HepG2 (cell line): ENCODE results near the gene CNTRL. TPM values are rescaled to one million over a fixed set of nuclear protein-coding genes. Genes with fewer than 3 reads are reported as not detected.
A peak's percentile ranks its signal among the peaks of the same experiment; 100 is the strongest.

Experiments
- ATAC-seq: fragments of 200-7000 bp; cut with Tn5 transposase; 3 replicates; pipeline ENCODE4 v1.9.1; 2020; ENCODE audit warnings: mild to moderate bottlenecking, moderate library complexity
- BruUV-seq: library from RNA; stranded (reverse); fragments of 400-500 nt; replicated peaks from 2 replicates; lab custom pipeline; 2021; lab: Mats Ljungman, UMichigan
- CTCF ChIA-PET: fragments of 300-600 bp; formaldehyde crosslinking; extraction: SDS; loops from one replicate; lab custom pipeline; 2021; ENCODE audit warnings: low total read pairs, inconsistent platforms, low intra/inter-chr PET ratio; lab: Yijun Ruan, JAX
- POLR2A ChIA-PET: fragments of 350-600 bp; sonication (Branson Sonifier 250); formaldehyde crosslinking; loops from one replicate; lab custom pipeline; 2020; ENCODE audit warnings: antibody characterized with exemption, inconsistent platforms; lab: Yijun Ruan, JAX
- DNase-seq: peaks from one replicate; pipeline ENCODE4 v3.0.0-alpha.2; 2015; ENCODE audit warnings: low spot score
- FAIRE-seq: peaks from 3 replicates; lab custom pipeline; 2011; peaks lifted over from hg19 to GRCh38; lab: Jason Lieb, UNC
- H2AFZ ChIP-seq: one replicate; pipeline ENCODE4 v1.6.1; 2011; ENCODE audit warnings: low read length, inconsistent platforms
- H3K27ac ChIP-seq: fragments of 300-600 bp; 3 replicates; pipeline ENCODE4 v1.8.0; 2011; ENCODE audit warnings: mixed run types, mild to moderate bottlenecking, mixed read lengths, low read length, inconsistent platforms; ENCODE audit not compliant: insufficient read depth; ENCODE audit errors: extremely low read length
- H3K27me3 ChIP-seq, 2 experiments: fragments of 200-600 bp in 1 of 2; 2 replicates in 1 of 2; 3 replicates in 1 of 2; pipeline versions ENCODE4 v1.6.0 to v1.8.0; 2011; ENCODE audit warnings: low read length in 2 of 2, mild to moderate bottlenecking in 2 of 2, moderate library complexity in 2 of 2, inconsistent platforms in 1 of 2; ENCODE audit not compliant: insufficient read depth in 2 of 2, control insufficient read depth in 1 of 2
- H3K36me3 ChIP-seq, 2 experiments: fragments of 200-600 bp in 1 of 2; replicated peaks in 1 of 2; 2 replicates in 1 of 2; 3 replicates in 1 of 2; pipeline versions ENCODE4 v1.5.1 to v1.8.0; 2011; ENCODE audit warnings: low read length in 2 of 2, inconsistent platforms in 1 of 2; ENCODE audit not compliant: insufficient read depth in 2 of 2, control insufficient read depth in 1 of 2
- H3K4me1 ChIP-seq: 2 replicates; pipeline ENCODE4 v1.5.1; 2012; ENCODE audit warnings: low read length, inconsistent platforms; ENCODE audit not compliant: insufficient read depth
- H3K4me2 ChIP-seq: 2 replicates; pipeline ENCODE4 v1.6.0; 2011; ENCODE audit warnings: low read depth, low read length, inconsistent platforms
- H3K4me3 ChIP-seq, 3 experiments: fragments of 200-600 bp in 1 of 3; sonication (generic), shearing (Covaris generic) in 1 of 3; replicated peaks in 1 of 3; 2 replicates each; pipeline ENCODE4 v1.5.1; 2011 to 2016; ENCODE audit warnings: low read length in 3 of 3, inconsistent platforms in 2 of 3, low read depth in 2 of 3, mild to moderate bottlenecking in 2 of 3, control low read depth in 1 of 3, mixed read lengths in 1 of 3; ENCODE audit not compliant: insufficient read depth in 1 of 3
- H3K79me2 ChIP-seq: one replicate; pipeline ENCODE4 v1.6.1; 2011; ENCODE audit warnings: low read length, inconsistent platforms; ENCODE audit not compliant: insufficient read depth
- H3K9ac ChIP-seq: 2 replicates; pipeline ENCODE4 v1.6.0; 2011; ENCODE audit warnings: mild to moderate bottlenecking, low read depth, low read length, inconsistent platforms; ENCODE audit not compliant: insufficient read depth
- H3K9me3 ChIP-seq: 2 replicates; pipeline ENCODE4 v1.5.1; 2012; ENCODE audit warnings: mild to moderate bottlenecking, low read length
- H4K20me1 ChIP-seq: 2 replicates; pipeline ENCODE4 v1.6.0; 2011; ENCODE audit warnings: inconsistent platforms, mild to moderate bottlenecking, low read length, moderate library complexity; ENCODE audit not compliant: insufficient read depth
- ADNP ChIP-seq: sonication (generic); formaldehyde crosslinking; IDR thresholded peaks from 2 replicates; pipeline ENCODE4 v1.4.0; 2020; ENCODE audit warnings: missing genetic modification reagents
- FOSL1 ChIP-seq: sonication (generic); formaldehyde crosslinking; IDR thresholded peaks from 2 replicates; pipeline ENCODE4 v1.9.0; 2021; ENCODE audit warnings: missing genetic modification reagents, borderline replicate concordance
- FOXA3 ChIP-seq: IDR thresholded peaks from 2 replicates; pipeline ENCODE4 v1.6.1; 2016; ENCODE audit warnings: missing genetic modification reagents, missing compliant biosample characterization
- JUND ChIP-seq: sonication (generic); formaldehyde crosslinking; IDR thresholded peaks from 2 replicates; pipeline ENCODE4 v1.8.0; 2022; ENCODE audit warnings: mild to moderate bottlenecking, missing genetic modification reagents
- PHF20 ChIP-seq: sonication (generic); formaldehyde crosslinking; IDR thresholded peaks from 2 replicates; pipeline ENCODE4 v1.5.0; 2020; ENCODE audit warnings: mild to moderate bottlenecking, missing genetic modification reagents
- SALL1 ChIP-seq: sonication (generic); formaldehyde crosslinking; IDR thresholded peaks from 2 replicates; pipeline ENCODE4 v1.8.0; 2022; ENCODE audit warnings: mild to moderate bottlenecking, missing genetic modification reagents
- SOX6 ChIP-seq, 2 experiments: fragments of 450-650 bp in 1 of 2; sonication (generic) in 1 of 2; formaldehyde crosslinking in 1 of 2; IDR thresholded peaks; 2 replicates each; pipeline versions ENCODE4 v1.4.0 to v1.6.1; 2017 to 2020; ENCODE audit warnings: antibody characterized with exemption in 1 of 2, mild to moderate bottlenecking in 1 of 2, missing genetic modification reagents in 1 of 2
- STAG1 ChIP-seq: sonication (generic); formaldehyde crosslinking; IDR thresholded peaks from 2 replicates; pipeline ENCODE4 v1.4.0; 2020; ENCODE audit warnings: missing genetic modification reagents
- THAP11 ChIP-seq: IDR thresholded peaks from 2 replicates; pipeline ENCODE4 v1.6.1; 2016; ENCODE audit warnings: missing biosample characterization, missing genetic modification reagents
- ZFX ChIP-seq: sonication (generic); formaldehyde crosslinking; IDR thresholded peaks from 2 replicates; pipeline ENCODE4 v1.4.0; 2020; ENCODE audit warnings: mild to moderate bottlenecking, low read depth, missing genetic modification reagents, moderate library complexity
- ZKSCAN1 ChIP-seq: fragments of 150-350 bp; IDR thresholded peaks from 2 replicates; pipeline ENCODE4 v1.6.1; 2014; ENCODE audit warnings: low read length
- ZNF44 ChIP-seq: sonication (generic); formaldehyde crosslinking; IDR thresholded peaks from 2 replicates; pipeline ENCODE4 v1.5.1; 2020; ENCODE audit warnings: mild to moderate bottlenecking, missing genetic modification reagents
- ZNF501 ChIP-seq: sonication (generic); formaldehyde crosslinking; IDR thresholded peaks from 2 replicates; pipeline ENCODE4 v1.5.1; 2020; ENCODE audit warnings: mild to moderate bottlenecking, moderate library complexity, missing genetic modification reagents
- ZNF552 ChIP-seq: sonication (generic); formaldehyde crosslinking; IDR thresholded peaks from 2 replicates; pipeline ENCODE4 v1.9.0; 2022; ENCODE audit warnings: missing genetic modification reagents, mild to moderate bottlenecking, borderline replicate concordance
- ZNF605 ChIP-seq: sonication (generic); formaldehyde crosslinking; IDR thresholded peaks from 2 replicates; pipeline ENCODE4 v1.8.0; 2022; ENCODE audit warnings: mild to moderate bottlenecking, missing genetic modification reagents
- ZNF614 ChIP-seq: IDR thresholded peaks from 2 replicates; pipeline ENCODE4 v1.6.1; 2018; ENCODE audit warnings: missing biosample characterization, missing genetic modification reagents, inconsistent platforms, borderline replicate concordance
- WGBS: methylation state at CpG from one replicate; pipeline ENCODE4 v1.1.6; 2017; ENCODE audit warnings: low lambda C conversion rate; 5-methylcytosine and 5-hydroxymethylcytosine counted together
- in situ Hi-C: cut with HindIII; loops from 2 replicates; pipeline ENCODE4 v1.10.0; 2017; ENCODE audit warnings: low pct_unique_long_range_greater_than_20kb; ENCODE audit not compliant: extremely low pct_ligation_motif_present
- intact Hi-C: fragments of 100-400 bp; cut with micrococcal nuclease; formaldehyde crosslinking; loops from one replicate; pipeline ENCODE4 v1.10.0; 2022; ENCODE audit not compliant: unreplicated experiment
- polyA plus RNA-seq, 8 experiments: library from polyadenylated mRNA; depleted of rRNA in 3 of 8; stranded (reverse) in 7 of 8; unstranded in 1 of 8; fragments of >200 nt; fragmentation: Illumina TruSeq in 4 of 8; extraction: Trizol in 4 of 8; gene quantifications; 2 replicates each; pipeline versions ENCODE4 v1.2.1 to v1.2.3, GENCODE V29; 2011 to 2016; ENCODE audit warnings: low read depth in 4 of 8, missing spikeins in 1 of 8, mixed read lengths in 1 of 8; ENCODE audit not compliant: insufficient read depth in 1 of 8
- total RNA-seq, 5 experiments: library from RNA; depleted of rRNA; stranded (reverse); fragments of >200 nt; fragmentation: Illumina TruSeq; extraction: Trizol; gene quantifications; 2 replicates each; pipeline ENCODE4 v1.2.3, GENCODE V29; 2016; ENCODE audit warnings: low read depth in 1 of 5
- TF ChIP-seq, protein P1 (sequence below): IDR thresholded peaks from 2 replicates; pipeline ENCODE4 v1.6.1; 2012; ENCODE audit warnings: inconsistent platforms
- TF ChIP-seq, protein P2 (sequence below): sonication (generic); formaldehyde crosslinking; IDR thresholded peaks from 2 replicates; pipeline ENCODE4 v1.5.0; 2020; ENCODE audit warnings: mild to moderate bottlenecking, missing genetic modification reagents, moderate library complexity
- TF ChIP-seq, protein P3 (sequence below): sonication (generic); formaldehyde crosslinking; IDR thresholded peaks from 2 replicates; pipeline ENCODE4 v1.5.1; 2020; ENCODE audit warnings: mild to moderate bottlenecking, moderate library complexity, missing genetic modification reagents

The CNTRL gene
- total and polyA plus RNA-seq, 2 of the 13 experiments (the other 11 are each of a cell fraction or from before 2014, with no cell fraction given), result 7.5 to 11.8 TPM

DNA sequence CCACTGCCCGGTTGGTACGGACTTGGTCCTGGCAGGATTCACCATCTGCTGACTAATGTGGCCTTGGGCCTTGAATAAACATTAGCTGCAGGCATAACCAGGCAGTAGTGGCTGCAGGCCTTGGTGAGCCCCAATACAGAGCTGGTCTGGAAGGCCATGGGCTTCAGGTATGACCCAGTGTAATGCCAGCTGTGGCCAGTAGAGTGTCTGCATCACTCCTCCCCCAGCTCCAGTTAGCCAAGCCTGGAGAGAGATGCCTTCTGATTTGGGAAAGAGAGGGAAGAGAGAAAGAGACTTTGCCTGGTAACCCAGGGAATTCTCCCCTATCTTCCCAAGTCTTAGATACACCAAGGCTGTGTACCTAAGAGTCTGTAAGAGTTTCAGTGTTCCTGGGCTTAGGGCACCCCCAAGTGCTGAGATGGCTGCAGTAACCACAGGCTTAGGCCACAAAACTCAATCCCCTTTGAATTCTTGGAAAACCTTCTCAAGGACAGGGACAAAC, 19.1 kb upstream of the CNTRL start:
- Histone ChIP-seq H4K20me1 (no peaks in the 10 kb centered on the region), H2AFZ (no peak overlapping the region), H3K36me3 (no peaks in the 10 kb centered on the region), H3K9ac (no peak overlapping the region; the same call in 1 of the 2 replicates), H3K27me3 (no peaks in the 10 kb centered on the region), H3K4me3 (no peak overlapping the region), H3K9me3 (no peaks in the 10 kb centered on the region), H3K4me1 (peaks cover 62% of the 10 kb centered on the region), H3K27ac (no peak overlapping the region), H3K79me2 (no peaks in the 10 kb centered on the region), H3K4me2 (peak overlapping the region; percentile 52)
- POLR2A ChIA-PET, result interaction anchor here (0.9 to 1.3 kb wide), 4 partner anchors 9 to 24 kb away, joined by 3 to 5 read pairs (median 4); no protein-coding TSS in a partner anchor
- intact Hi-C loops (loop anchor here (10.0 kb wide), 1 partner anchor 129 kb away; no protein-coding TSS in a partner anchor), in situ Hi-C loops (no loop called here)
- CTCF ChIA-PET, result no interaction called here
- ATAC-seq (peak; percentile 96), DNase-seq (peak; percentile 83), FAIRE-seq (peak; percentile 60)
- 0% methylated on average over 2 of the region's 2 CpGs for WGBS
- BruUV-seq, result no TSS peak
- TF ChIP-seq THAP11 (no peak; the same call in 1 of the 2 replicates), ZNF552 (CRISPR knock-in tag) (no peak), ZNF605 (CRISPR knock-in tag) (0 out of 2 replicates have a peak, but pooled peaks have one; percentile 28), SOX6 (IDR thresholded peaks at IDR 0.05) (no peak), SOX6 (CRISPR knock-in tag; IDR thresholded peaks at IDR 0.05) (peak; percentile 47), STAG1 (peak; percentile 69), ZFX (peak; percentile 86), FOXA3 (CRISPR knock-in tag) (0 out of 2 replicates have a peak, but pooled peaks have one; percentile 25), SALL1 (peak; percentile 71), ZNF614 (CRISPR knock-in tag) (no peak), ADNP (CRISPR knock-in tag) (no peak), ZNF501 (CRISPR knock-in tag) (0 out of 2 replicates have a peak, but pooled peaks have one; percentile 29), ZNF44 (CRISPR knock-in tag) (no peak), ZKSCAN1 (no peak), FOSL1 (no peak), PHF20 (CRISPR knock-in tag) (no peak), JUND (CRISPR knock-in tag) (0 out of 2 replicates have a peak, but pooled peaks have one; percentile 10)
- TF ChIP-seq, protein P1, sequence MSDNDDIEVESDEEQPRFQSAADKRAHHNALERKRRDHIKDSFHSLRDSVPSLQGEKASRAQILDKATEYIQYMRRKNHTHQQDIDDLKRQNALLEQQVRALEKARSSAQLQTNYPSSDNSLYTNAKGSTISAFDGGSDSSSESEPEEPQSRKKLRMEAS, result 0 out of 2 replicates have a peak, but pooled peaks have one; percentile 8
- TF ChIP-seq, protein P2, sequence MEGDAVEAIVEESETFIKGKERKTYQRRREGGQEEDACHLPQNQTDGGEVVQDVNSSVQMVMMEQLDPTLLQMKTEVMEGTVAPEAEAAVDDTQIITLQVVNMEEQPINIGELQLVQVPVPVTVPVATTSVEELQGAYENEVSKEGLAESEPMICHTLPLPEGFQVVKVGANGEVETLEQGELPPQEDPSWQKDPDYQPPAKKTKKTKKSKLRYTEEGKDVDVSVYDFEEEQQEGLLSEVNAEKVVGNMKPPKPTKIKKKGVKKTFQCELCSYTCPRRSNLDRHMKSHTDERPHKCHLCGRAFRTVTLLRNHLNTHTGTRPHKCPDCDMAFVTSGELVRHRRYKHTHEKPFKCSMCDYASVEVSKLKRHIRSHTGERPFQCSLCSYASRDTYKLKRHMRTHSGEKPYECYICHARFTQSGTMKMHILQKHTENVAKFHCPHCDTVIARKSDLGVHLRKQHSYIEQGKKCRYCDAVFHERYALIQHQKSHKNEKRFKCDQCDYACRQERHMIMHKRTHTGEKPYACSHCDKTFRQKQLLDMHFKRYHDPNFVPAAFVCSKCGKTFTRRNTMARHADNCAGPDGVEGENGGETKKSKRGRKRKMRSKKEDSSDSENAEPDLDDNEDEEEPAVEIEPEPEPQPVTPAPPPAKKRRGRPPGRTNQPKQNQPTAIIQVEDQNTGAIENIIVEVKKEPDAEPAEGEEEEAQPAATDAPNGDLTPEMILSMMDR, result peak; percentile 72
- TF ChIP-seq, protein P3, sequence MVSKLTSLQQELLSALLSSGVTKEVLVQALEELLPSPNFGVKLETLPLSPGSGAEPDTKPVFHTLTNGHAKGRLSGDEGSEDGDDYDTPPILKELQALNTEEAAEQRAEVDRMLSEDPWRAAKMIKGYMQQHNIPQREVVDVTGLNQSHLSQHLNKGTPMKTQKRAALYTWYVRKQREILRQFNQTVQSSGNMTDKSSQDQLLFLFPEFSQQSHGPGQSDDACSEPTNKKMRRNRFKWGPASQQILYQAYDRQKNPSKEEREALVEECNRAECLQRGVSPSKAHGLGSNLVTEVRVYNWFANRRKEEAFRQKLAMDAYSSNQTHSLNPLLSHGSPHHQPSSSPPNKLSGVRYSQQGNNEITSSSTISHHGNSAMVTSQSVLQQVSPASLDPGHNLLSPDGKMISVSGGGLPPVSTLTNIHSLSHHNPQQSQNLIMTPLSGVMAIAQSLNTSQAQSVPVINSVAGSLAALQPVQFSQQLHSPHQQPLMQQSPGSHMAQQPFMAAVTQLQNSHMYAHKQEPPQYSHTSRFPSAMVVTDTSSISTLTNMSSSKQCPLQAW (CRISPR knock-in tag), result peak; percentile 38; the same call in 1 of the 2 replicates
